GM21717 (cell line): Measurements from ENCODE around the gene TMEM135.
A peak's percentile ranks its signal among the peaks of the same experiment; 100 is the strongest.

ENCODE experiments used
- ATAC-seq: cut with Tn5 transposase; IDR thresholded peaks from one replicate; pipeline ENCODE4 v1.9.1; 2021; ENCODE audit warnings: mild to moderate bottlenecking, moderate library complexity; ENCODE audit not compliant: unreplicated experiment

The TMEM135 gene

GRCh38 chr11:87190071-87190470, 152.3 kb downstream of the TMEM135 start:
- ATAC-seq: no peak

GRCh38 chr11:87193756-87194470, 156.2 kb downstream of the TMEM135 start:
- ATAC-seq: no peak

- ATAC-seq: no peak
These were observed 157.5 kb downstream of the TMEM135 start for GRCh38 chr11:87194985-87195820.

- no peak for ATAC-seq
These were observed 160.6 kb downstream of the TMEM135 start for GRCh38 chr11:87198266-87198881.

GRCh38 chr11:87201376-87201775, 163.6 kb downstream of the TMEM135 start:
- no peak for ATAC-seq

- ATAC-seq: no peak
These were observed 166.3 kb downstream of the TMEM135 start for GRCh38 chr11:87203907-87204602.

GRCh38 chr11:87212891-87213290, 175.2 kb downstream of the TMEM135 start:
- ATAC-seq: no peak

GRCh38 chr11:87213444-87213843, 175.7 kb downstream of the TMEM135 start:
- ATAC-seq: peak; percentile 88

GRCh38 chr11:87215236-87215635, 177.5 kb downstream of the TMEM135 start:
- ATAC-seq: no peak

- no peak for ATAC-seq
These were observed 181.5 kb downstream of the TMEM135 start for GRCh38 chr11:87219266-87219665.

- no peak for ATAC-seq
These were observed 186.1 kb downstream of the TMEM135 start for GRCh38 chr11:87223816-87224215.

- ATAC-seq: no peak
These were observed 186.8 kb downstream of the TMEM135 start for GRCh38 chr11:87224486-87224885.

- no peak for ATAC-seq
These were observed 191.1 kb downstream of the TMEM135 start for GRCh38 chr11:87228820-87229219.

- ATAC-seq: no peak
These were observed 193.3 kb downstream of the TMEM135 start for GRCh38 chr11:87230995-87231394.

- ATAC-seq: no peak
These were observed 194.6 kb downstream of the TMEM135 start for GRCh38 chr11:87232320-87232719.

GRCh38 chr11:87235366-87235765, 197.6 kb downstream of the TMEM135 start:
- no peak for ATAC-seq

- no peak for ATAC-seq
These were observed 198.6 kb downstream of the TMEM135 start for GRCh38 chr11:87236368-87236767.

GRCh38 chr11:87239001-87239400, 201.3 kb downstream of the TMEM135 start:
- ATAC-seq: no peak

- ATAC-seq: no peak
These were observed 201.8 kb downstream of the TMEM135 start for GRCh38 chr11:87239531-87239930.

GRCh38 chr11:87251560-87251959, 213.8 kb downstream of the TMEM135 start:
- no peak for ATAC-seq

- ATAC-seq: no peak
These were observed 215.1 kb downstream of the TMEM135 start for GRCh38 chr11:87252869-87253268.
